A673 (cell line): ENCODE data around the gene CT45A1. TPM values are rescaled to one million over a fixed set of nuclear protein-coding genes. Genes with fewer than 3 reads are reported as not detected.
"Not testable (repeated sequence)": the region's sequence is repeated elsewhere in the genome, so short reads cannot be mapped to it uniquely, and the experiment has no call there.

Source experiments
- BruUV-seq: library from RNA; stranded (reverse); fragments of 400-500 nt; replicated peaks from 2 replicates; lab custom pipeline; 2021; lab: Mats Ljungman, UMichigan
- CTCF ChIA-PET: fragments of 300-600 bp; sonication (Branson Sonifier 250); formaldehyde crosslinking; loops from one replicate; lab custom pipeline; 2022; ENCODE audit warnings: antibody characterized with exemption; lab: Charles Lee
- POLR2A ChIA-PET: fragments of 300-600 bp; sonication (Branson Sonifier 250); formaldehyde crosslinking; loops from one replicate; lab custom pipeline; 2022; ENCODE audit warnings: antibody characterized with exemption; ENCODE audit not compliant: low non-redundant PET; lab: Charles Lee
- DNase-seq: peaks from one replicate; pipeline ENCODE4 v3.0.0-alpha.2; 2015; ENCODE audit warnings: low spot score
- H3K27ac ChIP-seq: fragments of 200-600 bp; sonication (generic); 2 replicates; pipeline ENCODE4 v1.5.1; 2016; ENCODE audit warnings: mixed run types, low read depth, mild to moderate bottlenecking, mixed read lengths, antibody characterized with exemption, low read length; ENCODE audit not compliant: poor library complexity, severe bottlenecking
- H3K27me3 ChIP-seq: fragments of 200-600 bp; sonication (generic); replicated peaks from 2 replicates; pipeline ENCODE4 v1.6.1; 2017; ENCODE audit warnings: mixed run types, low read depth, mild to moderate bottlenecking, mixed read lengths, antibody characterized with exemption, low read length; ENCODE audit not compliant: insufficient read depth, poor library complexity
- H3K36me3 ChIP-seq: fragments of 200-600 bp; sonication (generic); 2 replicates; pipeline ENCODE4 v1.6.1; 2016; ENCODE audit warnings: mixed run types, mild to moderate bottlenecking, mixed read lengths, antibody characterized with exemption, low read length; ENCODE audit not compliant: insufficient read depth, poor library complexity, severe bottlenecking
- H3K4me1 ChIP-seq: fragments of 200-600 bp; sonication (generic); 2 replicates; pipeline ENCODE4 v1.6.1; 2017; ENCODE audit warnings: mixed run types, mild to moderate bottlenecking, mixed read lengths, antibody characterized with exemption, low read length; ENCODE audit not compliant: insufficient read depth, poor library complexity, severe bottlenecking
- H3K4me3 ChIP-seq: fragments of 200-600 bp; sonication (generic); 2 replicates; pipeline ENCODE4 v1.5.1; 2016; ENCODE audit warnings: low read depth, mixed run types, mild to moderate bottlenecking, mixed read lengths, low read length; ENCODE audit not compliant: poor library complexity, severe bottlenecking
- H3K9me3 ChIP-seq: fragments of 200-600 bp; sonication (generic); 2 replicates; pipeline ENCODE4 v1.6.1; 2016; ENCODE audit warnings: mixed run types, low read depth, mild to moderate bottlenecking, mixed read lengths, antibody characterized with exemption, low read length; ENCODE audit not compliant: poor library complexity, severe bottlenecking
- EZH2 ChIP-seq: fragments of 200-600 bp; sonication (generic); IDR thresholded peaks from 2 replicates; pipeline ENCODE4 v1.6.1; 2017; ENCODE audit warnings: borderline replicate concordance, low read depth, mild to moderate bottlenecking, mixed read lengths, antibody characterized with exemption, low read length; ENCODE audit not compliant: poor library complexity, severe bottlenecking
- intact Hi-C: fragments of 100-400 bp; cut with micrococcal nuclease; formaldehyde crosslinking; loops from one replicate; pipeline ENCODE4 v1.10.0; 2022; ENCODE audit not compliant: unreplicated experiment
- total RNA-seq: library from RNA; stranded (reverse); gene quantifications from 2 replicates; pipeline ENCODE4 v1.2.3, GENCODE V29; 2021
- TF ChIP-seq, protein P1 (sequence below): fragments of 300-800, 200-600 bp; sonication (generic); conservative IDR thresholded peaks from 2 replicates; pipeline ENCODE4 v1.5.1; 2017; ENCODE audit warnings: low read depth, mild to moderate bottlenecking, antibody characterized with exemption, low read length, moderate library complexity, mixed read lengths

Gene CT45A1
- total RNA-seq, 1 experiment from 2014 or later: not detected

DNA sequence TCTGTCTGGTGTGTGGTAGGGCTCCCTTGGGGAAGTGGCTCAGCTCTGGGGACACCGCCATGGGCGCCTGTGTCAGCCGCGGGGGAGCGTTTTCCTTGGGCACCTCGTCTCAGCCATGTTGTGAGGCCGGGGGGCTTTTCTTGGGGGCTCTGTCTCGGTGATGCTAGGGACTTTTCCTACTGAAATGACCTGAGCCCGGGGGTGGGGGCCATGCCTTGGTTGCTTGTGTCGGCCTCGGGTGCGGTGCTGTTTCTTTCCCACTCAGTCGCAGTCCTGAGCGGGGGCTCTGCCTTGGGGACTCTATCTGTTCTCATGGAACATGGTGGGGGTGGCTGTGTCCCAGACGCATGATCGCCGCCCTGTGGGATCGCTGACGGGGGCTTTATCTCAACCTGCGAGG, 356 bp downstream of the CT45A1 start:
- BruUV-seq: no TSS peak
- ChIA-PET CTCF (no interaction called here), POLR2A (no interaction called here)
- Histone ChIP-seq H3K27me3 (no peaks in the 10 kb centered on the region), H3K27ac (no peak overlapping the region), H3K4me3 (no peak overlapping the region), H3K4me1 (no peaks in the 10 kb centered on the region), H3K36me3 (no peaks in the 10 kb centered on the region), H3K9me3 (no peaks in the 10 kb centered on the region)
- no peak for TF ChIP-seq EZH2
- intact Hi-C loops: no loop called here
- no peak for DNase-seq

DNA sequence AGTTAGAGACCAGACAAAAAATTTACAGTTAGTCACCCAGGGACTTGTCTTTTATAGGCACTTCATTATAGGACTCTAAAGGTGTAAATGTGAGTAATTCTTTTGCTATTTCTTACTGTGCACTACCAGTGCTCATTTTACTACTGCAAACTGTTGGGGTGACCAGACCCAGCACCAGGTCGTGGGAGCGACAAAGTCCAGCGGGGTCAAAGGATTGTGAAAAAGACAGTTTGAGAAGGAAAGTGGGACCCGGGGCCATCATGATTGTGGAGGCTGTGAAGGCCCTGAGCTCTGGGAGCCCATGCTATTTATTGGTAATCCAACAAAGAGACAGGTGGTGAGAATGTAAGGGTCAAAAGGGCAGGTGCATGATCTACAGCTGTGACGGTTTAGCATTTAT, 21.2 kb downstream of the CT45A1 start:
- H3K4me3 ChIP-seq, H3K36me3 ChIP-seq, intact Hi-C loops, H3K9me3 ChIP-seq, H3K27ac ChIP-seq, DNase-seq, H3K4me1 ChIP-seq, POLR2A ChIA-PET, CTCF ChIA-PET, H3K27me3 ChIP-seq, BruUV-seq: not testable (repeated sequence)

GRCh38 chrX:135737366-135738071, 24.1 kb downstream of the CT45A1 start:
- POLR2A ChIA-PET: no interaction called here
- no peak for TF ChIP-seq EZH2
- TF ChIP-seq, protein P1, sequence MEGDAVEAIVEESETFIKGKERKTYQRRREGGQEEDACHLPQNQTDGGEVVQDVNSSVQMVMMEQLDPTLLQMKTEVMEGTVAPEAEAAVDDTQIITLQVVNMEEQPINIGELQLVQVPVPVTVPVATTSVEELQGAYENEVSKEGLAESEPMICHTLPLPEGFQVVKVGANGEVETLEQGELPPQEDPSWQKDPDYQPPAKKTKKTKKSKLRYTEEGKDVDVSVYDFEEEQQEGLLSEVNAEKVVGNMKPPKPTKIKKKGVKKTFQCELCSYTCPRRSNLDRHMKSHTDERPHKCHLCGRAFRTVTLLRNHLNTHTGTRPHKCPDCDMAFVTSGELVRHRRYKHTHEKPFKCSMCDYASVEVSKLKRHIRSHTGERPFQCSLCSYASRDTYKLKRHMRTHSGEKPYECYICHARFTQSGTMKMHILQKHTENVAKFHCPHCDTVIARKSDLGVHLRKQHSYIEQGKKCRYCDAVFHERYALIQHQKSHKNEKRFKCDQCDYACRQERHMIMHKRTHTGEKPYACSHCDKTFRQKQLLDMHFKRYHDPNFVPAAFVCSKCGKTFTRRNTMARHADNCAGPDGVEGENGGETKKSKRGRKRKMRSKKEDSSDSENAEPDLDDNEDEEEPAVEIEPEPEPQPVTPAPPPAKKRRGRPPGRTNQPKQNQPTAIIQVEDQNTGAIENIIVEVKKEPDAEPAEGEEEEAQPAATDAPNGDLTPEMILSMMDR: peak; percentile 32; the same call in 1 of the 2 replicates

GRCh38 chrX:135740681-135741149, 27.3 kb downstream of the CT45A1 start:
- Histone ChIP-seq H3K4me3 (no peak overlapping the region), H3K27me3 (no peaks in the 10 kb centered on the region), H3K4me1 (no peaks in the 10 kb centered on the region), H3K36me3 (no peaks in the 10 kb centered on the region), H3K9me3 (no peaks in the 10 kb centered on the region), H3K27ac (no peak overlapping the region)
- peak; percentile 62 for DNase-seq
- no TSS peak for BruUV-seq
- ChIA-PET POLR2A (no interaction called here), CTCF (no interaction called here)
- intact Hi-C loops: no loop called here
- no peak for TF ChIP-seq EZH2
- TF ChIP-seq, protein P1: peak; percentile 71

More at GRCh38 chrX:135737366-135738071, 24.1 kb downstream of the CT45A1 start:
- H3K4me3 ChIP-seq: no peak overlapping the region
- no peaks in the 10 kb centered on the region for H3K36me3 ChIP-seq
- peak; percentile 18 for DNase-seq
- H3K4me1 ChIP-seq: no peaks in the 10 kb centered on the region
- no peaks in the 10 kb centered on the region for H3K9me3 ChIP-seq
- no TSS peak for BruUV-seq
- intact Hi-C loops: no loop called here
- no peaks in the 10 kb centered on the region for H3K27me3 ChIP-seq
- CTCF ChIA-PET: no interaction called here
- H3K27ac ChIP-seq: no peak overlapping the region
